SK-N-MC (cell line): Measurements from ENCODE around the gene TMEM165.

Source experiments
- DNase-seq: peaks from one replicate; pipeline ENCODE4 v3.0.0-alpha.2; 2011; ENCODE audit warnings: low read depth, low spot score
- H3K27ac ChIP-seq: fragments of 200-600 bp; sonication (generic); 2 replicates; pipeline ENCODE4 v1.5.1; 2016; ENCODE audit warnings: mixed run types
- H3K36me3 ChIP-seq: fragments of 200-600 bp; sonication (generic); 2 replicates; pipeline ENCODE4 v1.6.1; 2017; ENCODE audit warnings: antibody characterized with exemption, low read length, mixed read lengths; ENCODE audit not compliant: insufficient read depth
- H3K4me3 ChIP-seq: fragments of 200-600 bp; sonication (generic); 2 replicates; pipeline ENCODE4 v1.5.1; 2016
- H3K9ac ChIP-seq: fragments of 200-600 bp; sonication (generic); 2 replicates; pipeline ENCODE4 v1.8.0; 2017; ENCODE audit warnings: mixed run types, mixed read lengths; ENCODE audit not compliant: insufficient read length
- H3K9me3 ChIP-seq: fragments of 200-600 bp; sonication (generic); 2 replicates; pipeline ENCODE4 v1.6.1; 2017; ENCODE audit warnings: low read depth, mild to moderate bottlenecking, antibody characterized with exemption, low read length, moderate library complexity, mixed read lengths
- EZH2 ChIP-seq: fragments of 200-600 bp; sonication (generic); IDR thresholded peaks from one replicate; pipeline ENCODE4 v1.6.1; 2017; ENCODE audit warnings: antibody characterized with exemption
- FOXP2 ChIP-seq: optimal IDR thresholded peaks from 2 replicates; pipeline ENCODE3; 2011; ENCODE audit warnings: mild to moderate bottlenecking, moderate library complexity; ENCODE audit not compliant: insufficient read depth; ENCODE audit errors: extremely low read length, control extremely low read depth
- POLR2AphosphoS5 ChIP-seq: IDR thresholded peaks from 2 replicates; pipeline ENCODE4 v1.6.1; 2012; ENCODE audit warnings: mild to moderate bottlenecking, low read depth, low read length, borderline replicate concordance

Gene TMEM165

GRCh38 chr4:55405073-55405472, 9.3 kb downstream of the TMEM165 start:
- no peak overlapping the region for H3K27ac ChIP-seq
- H3K4me3 ChIP-seq: no peak overlapping the region
- no peak overlapping the region for H3K9ac ChIP-seq
- DNase-seq: no peak
- H3K9me3 ChIP-seq: no peaks in the 10 kb centered on the region
- peaks cover 47% of the 10 kb centered on the region for H3K36me3 ChIP-seq
- TF ChIP-seq EZH2 (no peak), FOXP2 (no peak)

- H3K36me3 ChIP-seq: peaks cover 45% of the 10 kb centered on the region
These were observed 10.8 kb downstream of the TMEM165 start for GRCh38 chr4:55406545-55406944.

GRCh38 chr4:55407119-55407518, 11.4 kb downstream of the TMEM165 start:
- TF ChIP-seq EZH2 (no peak), POLR2AphosphoS5 (no peak), FOXP2 (no peak)

More at GRCh38 chr4:55406545-55406944, 10.8 kb downstream of the TMEM165 start:
- no peak overlapping the region for H3K27ac ChIP-seq
- no peak overlapping the region for H3K4me3 ChIP-seq
- no peaks in the 10 kb centered on the region for H3K9me3 ChIP-seq
- TF ChIP-seq POLR2AphosphoS5: no peak
- TF ChIP-seq FOXP2: no peak
- no peak for TF ChIP-seq EZH2
- DNase-seq: no peak
- H3K9ac ChIP-seq: no peak overlapping the region

GRCh38 chr4:55407764-55408163, 12.0 kb downstream of the TMEM165 start:
- TF ChIP-seq POLR2AphosphoS5 (no peak), EZH2 (no peak), FOXP2 (no peak)
- no peaks in the 10 kb centered on the region for H3K9me3 ChIP-seq
- no peak for DNase-seq
- H3K4me3 ChIP-seq: no peak overlapping the region
- no peak overlapping the region for H3K27ac ChIP-seq
- H3K36me3 ChIP-seq: peaks cover 49% of the 10 kb centered on the region
- H3K9ac ChIP-seq: no peak overlapping the region

More at GRCh38 chr4:55407119-55407518, 11.4 kb downstream of the TMEM165 start:
- H3K9ac ChIP-seq: no peak overlapping the region
- DNase-seq: no peak
- H3K9me3 ChIP-seq: no peaks in the 10 kb centered on the region
- H3K27ac ChIP-seq: no peak overlapping the region
- H3K4me3 ChIP-seq: no peak overlapping the region
- peaks cover 49% of the 10 kb centered on the region for H3K36me3 ChIP-seq

- DNase-seq: no peak
- TF ChIP-seq FOXP2: no peak
- Histone ChIP-seq H3K4me3 (peak overlapping the region; percentile 15; the same call in 1 of the 2 replicates), H3K27ac (peak overlapping the region; percentile 22), H3K36me3 (peaks cover 35% of the 10 kb centered on the region), H3K9ac (peak overlapping the region; percentile 3), H3K9me3 (no peaks in the 10 kb centered on the region)
These were observed 13.9 kb downstream of the TMEM165 start for GRCh38 chr4:55409468-55410171.

GRCh38 chr4:55410431-55410830, 14.7 kb downstream of the TMEM165 start:
- DNase-seq: no peak
- Histone ChIP-seq H3K4me3 (no peak overlapping the region), H3K36me3 (peaks cover 27% of the 10 kb centered on the region), H3K27ac (0 out of 2 replicates have a peak overlapping the region, but pooled peaks have one; percentile 22), H3K9me3 (no peaks in the 10 kb centered on the region), H3K9ac (no peak overlapping the region)
- TF ChIP-seq EZH2 (no peak), POLR2AphosphoS5 (no peak), FOXP2 (no peak)

GRCh38 chr4:55411621-55412020, 15.9 kb downstream of the TMEM165 start:
- no peak for DNase-seq
- Histone ChIP-seq H3K27ac (no peak overlapping the region), H3K9ac (no peak overlapping the region), H3K9me3 (no peaks in the 10 kb centered on the region), H3K36me3 (peaks cover 21% of the 10 kb centered on the region), H3K4me3 (no peak overlapping the region)
- TF ChIP-seq EZH2: no peak
- no peak for TF ChIP-seq POLR2AphosphoS5
- no peak for TF ChIP-seq FOXP2

- TF ChIP-seq EZH2: no peak
- no peaks in the 10 kb centered on the region for H3K9me3 ChIP-seq
- H3K9ac ChIP-seq: no peak overlapping the region
- no peak for DNase-seq
- no peak overlapping the region for H3K4me3 ChIP-seq
- peaks cover 45% of the 10 kb centered on the region for H3K36me3 ChIP-seq
- no peak overlapping the region for H3K27ac ChIP-seq
These were observed 20.4 kb downstream of the TMEM165 start for GRCh38 chr4:55416176-55416575.

GRCh38 chr4:55424791-55425190, 29.0 kb downstream of the TMEM165 start:
- H3K36me3 ChIP-seq: peaks cover 88% of the 10 kb centered on the region
- TF ChIP-seq EZH2 (no peak), FOXP2 (no peak), POLR2AphosphoS5 (no peak)
- DNase-seq: no peak
- no peaks in the 10 kb centered on the region for H3K9me3 ChIP-seq
- H3K27ac ChIP-seq: 0 out of 2 replicates have a peak overlapping the region, but pooled peaks have one; percentile 48
- H3K9ac ChIP-seq: no peak overlapping the region
- no peak overlapping the region for H3K4me3 ChIP-seq
